Epithelial cell of esophagus (primary cell): ENCODE data around the gene HES7.

Experiments used
- DNase-seq: peaks from one replicate; pipeline ENCODE4 v3.0.0; 2010; ENCODE audit warnings: low read depth
- H3K4me3 ChIP-seq: 2 replicates; pipeline ENCODE4 v1.5.1; 2011; ENCODE audit warnings: mild to moderate bottlenecking, low read length, control low read depth
- CTCF ChIP-seq: IDR thresholded peaks from 2 replicates; pipeline ENCODE4 v1.5.1; 2011; ENCODE audit warnings: low read depth, mild to moderate bottlenecking, low read length, control low read depth, inconsistent platforms; ENCODE audit not compliant: insufficient read depth; ENCODE audit errors: missing control alignments

HES7 gene

GRCh38 chr17:8159032-8159400 lies 35.1 kb upstream of the HES7 start:
- no peak overlapping the region for H3K4me3 ChIP-seq
- no peak for TF ChIP-seq CTCF
- no peak for DNase-seq

- TF ChIP-seq CTCF = peak; percentile 90
- H3K4me3 ChIP-seq = no peak overlapping the region
- DNase-seq = peak; percentile 84
Measured at GRCh38 chr17:8158267-8159031, 34.5 kb upstream of the HES7 start.

- peak overlapping the region; percentile 100 for H3K4me3 ChIP-seq
- DNase-seq = peak; percentile 100
- no peak for TF ChIP-seq CTCF
Measured at GRCh38 chr17:8156246-8156992, 32.5 kb upstream of the HES7 start.

GRCh38 chr17:8155996-8156245 lies 32.0 kb upstream of the HES7 start:
- no peak for DNase-seq
- H3K4me3 ChIP-seq = peak overlapping the region; percentile 100
- TF ChIP-seq CTCF = no peak

- peak overlapping the region; percentile 100 for H3K4me3 ChIP-seq
- no peak for DNase-seq
- TF ChIP-seq CTCF = peak; percentile 11
Measured at GRCh38 chr17:8155231-8155995, 31.5 kb upstream of the HES7 start.

GRCh38 chr17:8154608-8155155 lies 30.8 kb upstream of the HES7 start:
- DNase-seq = no peak
- no peak for TF ChIP-seq CTCF
- peak overlapping the region; percentile 100 for H3K4me3 ChIP-seq
